DMS153 treated with DMSO at 0.1 percent for 48 hours (cell line): ENCODE data around the gene HDGFL1.

Experiments
- DNase-seq: peaks from one replicate; lab custom pipeline; 2025; ENCODE audit not compliant: unreplicated experiment; lab: John Stamatoyannopoulos, UW

HDGFL1 gene

DNA sequence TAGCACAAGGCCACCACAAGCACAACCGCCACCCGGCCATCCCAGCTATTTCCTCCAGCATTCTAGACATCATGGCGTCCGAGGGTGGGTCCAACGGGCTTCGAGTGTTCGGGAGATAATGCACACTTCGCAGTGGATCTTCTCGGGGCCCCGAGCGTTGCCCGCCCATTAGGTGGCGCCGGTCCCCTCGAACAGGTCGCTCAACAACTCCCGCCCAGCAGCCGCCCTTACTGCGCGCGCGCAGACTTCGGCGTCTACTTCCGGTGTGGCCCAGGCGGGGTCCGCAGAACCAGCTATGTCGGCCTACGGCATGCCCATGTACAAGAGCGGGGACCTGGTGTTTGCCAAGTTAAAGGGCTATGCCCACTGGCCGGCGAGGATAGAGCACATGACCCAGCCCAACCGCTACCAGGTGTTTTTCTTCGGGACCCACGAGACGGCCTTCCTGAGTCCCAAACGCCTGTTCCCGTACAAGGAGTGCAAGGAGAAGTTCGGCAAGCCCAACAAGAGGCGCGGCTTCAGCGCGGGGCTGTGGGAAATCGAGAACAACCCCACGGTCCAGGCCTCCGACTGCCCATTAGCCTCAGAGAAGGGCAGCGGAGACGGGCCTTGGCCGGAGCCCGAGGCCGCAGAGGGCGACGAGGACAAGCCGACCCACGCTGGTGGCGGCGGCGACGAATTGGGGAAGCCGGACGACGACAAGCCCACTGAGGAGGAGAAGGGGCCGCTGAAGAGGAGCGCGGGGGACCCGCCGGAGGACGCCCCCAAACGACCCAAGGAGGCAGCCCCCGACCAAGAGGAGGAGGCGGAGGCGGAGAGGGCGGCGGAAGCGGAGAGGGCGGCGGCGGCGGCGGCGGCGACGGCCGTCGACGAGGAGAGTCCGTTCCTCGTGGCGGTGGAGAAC, at the start of gene HDGFL1:
HDGFL1 (plus strand) TSS at position 286 of the 904 bp plus-strand sequence; CDS start at position 296, 10 bp downstream.
- no peak for DNase-seq

DNA sequence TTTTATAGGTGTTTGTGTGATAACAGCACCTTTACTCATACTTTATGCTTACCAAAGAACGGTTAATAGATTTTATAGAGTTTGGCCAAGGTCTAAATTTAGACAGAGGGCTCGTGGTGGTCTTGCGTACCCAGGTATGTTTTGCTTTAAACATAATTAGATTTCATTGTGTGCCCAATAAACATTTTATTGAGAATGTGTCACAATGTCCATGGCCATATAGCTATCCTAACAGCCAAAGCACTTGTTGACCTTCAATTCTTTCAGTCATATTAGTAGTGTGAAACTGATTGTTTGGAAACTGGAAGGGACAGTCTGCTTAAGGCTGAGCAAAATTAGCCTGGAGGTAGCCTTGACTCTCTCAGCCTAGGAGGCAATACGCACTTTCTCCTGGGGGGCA, 48.3 kb upstream of the HDGFL1 start:
- DNase-seq: no peak

DNA sequence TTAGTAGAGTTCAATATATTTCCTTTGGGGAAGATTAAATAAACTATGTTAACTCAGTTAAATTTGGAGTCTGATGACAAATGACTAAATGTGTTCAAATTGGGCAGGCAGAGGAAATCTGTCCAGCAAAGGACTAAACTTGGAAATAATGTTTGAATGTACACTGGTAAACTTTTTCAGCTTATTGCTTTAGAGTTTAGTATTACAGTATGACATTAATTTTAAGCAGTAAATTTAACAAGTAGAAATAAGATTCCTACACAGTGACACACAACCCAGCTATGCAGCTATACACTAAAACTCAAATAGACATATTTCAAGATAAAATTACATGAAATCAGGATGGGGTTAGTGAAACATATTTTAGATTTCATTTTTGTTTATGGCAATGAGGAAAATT, 42.6 kb upstream of the HDGFL1 start:
- no peak for DNase-seq

DNA sequence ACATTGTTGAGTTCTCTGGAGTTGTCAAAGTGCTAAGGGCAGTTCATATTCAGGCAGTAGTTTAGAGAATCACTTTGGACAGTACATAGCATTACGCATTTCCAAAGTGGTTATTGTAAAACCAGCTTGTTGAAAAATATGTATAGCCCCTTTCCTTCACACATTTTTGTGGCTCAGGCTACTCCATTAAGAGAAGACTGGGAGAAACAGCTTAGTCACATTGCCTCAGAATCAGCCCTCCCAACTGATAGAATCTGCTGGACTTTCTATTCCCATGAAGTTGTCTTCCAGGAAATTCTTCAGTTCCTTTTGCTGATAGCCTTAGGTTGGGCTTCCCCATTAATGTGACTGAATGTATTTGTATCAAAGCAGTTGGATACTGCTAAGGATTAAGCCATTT, 39.5 kb upstream of the HDGFL1 start:
- no peak for DNase-seq

DNA sequence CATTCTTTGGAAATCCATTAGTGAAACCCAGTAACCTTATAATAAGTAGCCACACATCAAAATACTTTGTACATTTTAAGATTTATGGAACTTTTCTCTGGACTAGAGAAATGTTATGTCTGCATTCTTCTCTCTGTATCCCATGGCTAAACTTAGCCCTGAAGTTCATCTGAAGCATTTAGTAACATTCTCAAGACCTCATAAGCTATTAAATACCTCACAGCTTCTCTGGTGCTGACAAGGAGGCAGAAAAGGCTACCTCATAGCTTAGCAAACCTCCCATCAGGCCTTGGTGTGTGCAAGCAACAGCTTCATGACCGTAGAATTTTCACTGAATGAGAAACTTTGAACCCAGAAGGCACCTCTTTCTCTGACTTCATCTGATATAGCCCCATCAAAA, 38.9 kb upstream of the HDGFL1 start:
- no peak for DNase-seq

DNA sequence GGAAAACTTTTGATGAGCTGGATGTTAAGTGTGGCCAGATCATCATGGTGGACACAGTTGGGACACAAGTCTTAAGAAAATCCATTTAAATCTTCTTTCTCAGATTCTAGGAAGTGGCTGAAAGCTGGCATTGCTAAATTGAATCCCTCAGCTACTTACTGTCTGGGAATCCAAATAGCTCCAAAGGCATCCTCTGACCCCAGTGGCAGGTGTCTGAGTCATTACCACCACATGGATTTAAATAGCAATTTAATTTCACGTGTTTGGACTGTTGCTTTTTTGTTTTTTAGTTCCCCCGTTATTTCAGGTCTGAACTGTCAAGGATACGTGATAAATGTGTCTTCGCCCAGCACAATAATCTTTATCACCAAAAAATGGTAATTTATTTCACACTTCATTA, 33.2 kb upstream of the HDGFL1 start:
- DNase-seq: no peak

DNA sequence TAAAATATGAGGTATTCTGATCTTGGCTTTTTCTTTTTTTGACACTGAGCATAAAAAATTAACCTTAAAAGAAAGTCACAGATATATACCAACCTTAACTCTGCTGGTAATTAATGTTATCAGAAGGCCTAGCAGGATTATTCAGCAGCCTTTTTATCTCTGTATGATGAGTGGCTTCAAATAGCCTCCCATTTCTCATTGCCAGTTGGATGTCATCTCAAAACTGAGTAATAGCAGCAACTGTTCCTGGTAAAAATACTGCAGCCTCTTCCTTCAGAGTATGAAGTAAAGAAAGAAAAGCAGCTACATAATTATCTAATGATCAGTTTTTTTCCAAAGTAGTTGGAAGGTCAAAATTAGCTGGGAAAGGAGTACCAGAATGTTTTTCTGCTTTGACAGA, 24.9 kb upstream of the HDGFL1 start:
- no peak for DNase-seq

DNA sequence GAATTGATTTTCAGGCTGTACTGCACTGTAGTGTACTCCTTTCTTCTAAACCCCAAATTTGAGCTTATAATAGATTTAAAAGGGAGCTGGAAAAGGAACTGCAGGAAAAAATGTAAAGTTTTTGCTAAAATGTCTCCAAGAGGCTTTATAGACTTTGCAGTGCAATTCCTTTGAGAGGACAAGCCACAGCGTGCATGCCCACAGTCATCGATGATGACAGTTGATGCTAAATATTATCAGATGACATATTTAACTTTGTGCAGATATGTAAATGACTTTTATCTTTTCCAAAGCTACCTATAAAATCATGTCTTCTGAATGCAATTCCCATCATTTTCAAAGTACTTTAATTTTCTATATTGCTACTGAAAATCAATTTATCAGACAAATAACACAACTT, 24.3 kb upstream of the HDGFL1 start:
- DNase-seq: no peak

DNA sequence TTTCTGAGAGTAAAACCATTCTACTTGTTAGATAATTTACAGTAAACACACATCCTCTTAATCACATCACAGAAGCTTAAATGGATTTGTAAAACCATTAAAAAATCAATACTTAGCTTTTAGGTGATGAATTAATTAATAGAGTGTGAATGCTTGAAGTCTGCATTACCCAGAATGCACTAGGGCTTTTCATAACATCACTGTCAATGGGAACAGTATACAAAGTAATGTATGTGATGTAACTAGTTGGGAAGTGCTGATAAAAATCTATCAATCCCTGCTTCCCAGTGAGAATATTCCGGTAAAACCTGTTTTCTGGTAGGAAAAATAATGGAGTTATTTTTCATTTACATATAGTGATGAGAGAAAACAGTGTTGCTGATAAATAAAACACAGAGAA, 23.1 kb upstream of the HDGFL1 start:
- DNase-seq: no peak

DNA sequence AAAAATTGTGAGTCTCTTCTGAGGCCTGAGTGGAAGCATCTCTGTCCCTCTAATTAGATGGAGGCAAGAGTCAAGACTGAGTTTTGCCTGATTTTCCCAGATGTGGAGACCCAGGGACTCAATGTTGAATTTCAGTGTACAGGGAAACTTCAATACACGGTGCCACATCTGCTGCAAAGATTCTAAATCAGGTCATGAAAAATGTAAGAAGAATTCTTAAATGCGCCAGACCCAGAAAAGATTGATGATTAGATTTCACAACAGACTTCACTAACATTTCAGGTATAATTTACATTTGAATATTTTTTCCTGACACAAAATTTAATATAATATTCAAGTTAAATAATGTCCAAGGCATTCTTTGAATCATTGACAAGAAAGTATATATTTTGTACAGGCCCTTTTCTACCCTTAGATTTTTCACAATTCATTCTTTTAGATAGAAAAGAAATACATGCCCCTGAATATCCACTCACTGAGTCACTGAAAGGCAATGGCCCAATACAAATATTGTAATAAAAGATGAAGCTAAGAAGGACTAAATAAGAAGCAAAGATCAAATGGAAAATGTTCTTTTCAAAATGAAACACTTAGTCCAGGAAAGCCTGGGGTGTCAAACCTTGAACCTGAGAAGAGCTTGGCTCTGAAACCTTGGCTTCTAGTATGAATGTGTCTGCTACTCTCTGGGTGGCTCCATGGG, 18.2 kb upstream of the HDGFL1 start:
- DNase-seq: no peak

DNA sequence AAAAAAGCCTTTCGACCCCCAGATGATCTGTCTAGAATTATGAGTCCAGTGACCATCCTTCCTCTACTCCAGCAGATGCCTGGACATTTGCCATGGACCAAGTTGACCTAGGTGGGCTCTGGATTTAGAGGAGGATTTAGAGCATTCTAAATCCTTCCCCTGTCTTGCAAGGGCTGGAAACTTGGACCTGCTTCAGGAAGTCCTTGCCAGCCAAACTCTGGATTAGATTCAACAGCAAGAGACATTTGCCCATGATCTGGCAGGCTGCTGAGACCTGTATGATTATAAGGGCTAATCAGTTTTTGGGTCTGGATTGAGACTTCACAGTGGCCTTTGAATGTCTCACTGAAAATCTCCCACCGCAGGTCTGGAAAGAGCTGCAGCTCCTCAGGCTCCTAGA, 13.1 kb upstream of the HDGFL1 start:
- DNase-seq: no peak

DNA sequence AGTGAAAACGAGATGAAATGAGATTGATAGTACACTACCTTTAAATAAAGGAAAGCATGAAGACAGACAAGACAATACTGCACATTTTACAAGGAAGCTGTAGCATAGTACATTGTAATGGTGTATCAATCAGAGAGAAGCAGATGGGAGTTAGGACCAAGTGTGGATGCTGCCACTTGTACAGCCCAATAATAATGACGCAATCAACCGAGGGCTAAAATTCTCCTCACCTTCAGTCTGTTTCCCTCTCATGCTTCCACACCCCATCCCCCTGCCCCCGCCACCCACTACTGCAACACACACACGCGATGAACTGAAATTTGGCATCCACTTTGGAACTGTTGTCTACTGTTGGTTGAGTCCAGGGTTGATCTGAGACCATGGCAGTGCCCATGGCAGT, 12.4 kb upstream of the HDGFL1 start:
- no peak for DNase-seq

DNA sequence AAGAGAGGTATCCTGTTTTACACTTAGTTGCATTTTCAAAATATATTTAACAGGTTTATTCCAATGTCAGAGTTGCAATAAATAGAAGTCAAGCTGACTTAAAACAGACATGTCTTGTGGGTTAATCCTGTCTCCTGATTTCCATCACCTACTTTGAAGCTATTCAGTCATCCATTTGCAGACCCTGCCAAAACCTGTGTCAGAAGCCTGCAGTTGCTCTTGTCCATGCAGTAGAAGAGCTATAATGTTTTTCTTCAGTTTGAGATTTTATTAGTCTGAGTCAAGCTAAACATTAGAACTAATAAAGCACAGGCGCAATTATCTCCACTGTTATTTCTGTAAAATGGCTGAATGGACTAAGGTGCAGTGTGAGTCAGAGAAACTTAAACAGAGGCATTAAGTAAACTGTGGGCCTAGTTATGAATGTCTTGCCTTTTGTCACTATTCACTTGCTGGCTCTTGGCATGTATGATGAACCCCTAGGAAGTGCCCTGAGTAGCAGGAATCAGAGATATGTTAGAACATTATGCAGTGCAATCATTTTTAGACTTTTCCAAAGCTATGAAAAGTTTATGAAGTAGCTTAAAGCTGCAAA, 11.0 kb upstream of the HDGFL1 start:
- DNase-seq: no peak

DNA sequence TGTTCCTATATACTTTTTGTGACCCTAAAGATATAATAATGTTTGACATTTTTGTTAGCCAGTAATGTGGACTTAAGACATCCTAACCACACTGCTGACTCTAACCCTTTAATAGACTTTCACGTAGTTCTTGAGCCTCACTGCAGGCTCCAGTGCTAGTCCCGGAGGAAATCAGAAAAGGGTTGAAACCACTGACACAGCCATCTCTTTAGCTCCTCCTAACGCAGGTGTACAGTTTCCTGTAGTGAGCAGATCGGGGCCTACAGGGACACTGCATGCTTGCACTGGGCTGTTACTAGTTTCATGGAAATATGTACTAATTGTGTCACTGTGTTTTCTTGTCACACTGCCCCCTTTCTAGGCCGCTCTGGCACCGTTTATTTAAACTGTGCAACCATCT, 512 bp upstream of the HDGFL1 start:
- DNase-seq: no peak

DNA sequence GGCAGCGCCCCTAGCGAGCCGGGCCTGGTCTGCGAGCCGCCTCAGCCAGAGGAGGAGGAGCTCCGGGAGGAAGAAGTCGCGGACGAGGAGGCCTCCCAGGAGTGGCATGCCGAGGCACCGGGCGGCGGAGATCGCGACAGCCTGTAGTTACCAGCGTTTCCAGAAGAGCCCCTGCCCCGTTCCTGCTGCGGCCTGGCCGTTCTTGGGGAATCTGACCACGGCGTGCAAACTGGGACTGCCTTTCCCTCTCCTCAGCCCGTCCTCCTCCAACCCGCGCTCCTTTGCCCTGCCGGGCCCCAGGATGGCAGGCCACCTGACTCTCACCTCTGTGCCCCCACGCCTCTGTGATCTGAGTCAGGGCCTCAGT, 802 bp downstream of the HDGFL1 start:
- no peak for DNase-seq

DNA sequence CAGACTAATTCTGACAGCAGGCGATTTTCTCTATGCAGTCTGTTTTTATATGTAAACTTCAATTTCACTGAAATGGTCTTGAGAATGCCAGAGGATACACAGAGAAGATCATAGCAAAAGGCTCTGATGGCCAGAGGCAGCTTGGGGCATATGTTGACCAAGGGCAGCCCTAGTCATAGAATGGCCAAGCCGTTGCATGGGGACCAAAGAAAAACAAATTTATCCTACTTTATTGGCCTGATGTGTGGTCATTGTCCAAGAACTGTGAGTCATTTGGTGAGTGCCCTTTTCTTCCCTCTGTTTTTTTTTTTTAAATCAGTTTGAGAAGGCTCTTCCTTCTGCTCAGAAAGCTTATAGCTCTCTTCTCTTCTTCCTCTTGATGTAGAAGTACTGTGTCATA, 5.8 kb downstream of the HDGFL1 start:
- no peak for DNase-seq

DNA sequence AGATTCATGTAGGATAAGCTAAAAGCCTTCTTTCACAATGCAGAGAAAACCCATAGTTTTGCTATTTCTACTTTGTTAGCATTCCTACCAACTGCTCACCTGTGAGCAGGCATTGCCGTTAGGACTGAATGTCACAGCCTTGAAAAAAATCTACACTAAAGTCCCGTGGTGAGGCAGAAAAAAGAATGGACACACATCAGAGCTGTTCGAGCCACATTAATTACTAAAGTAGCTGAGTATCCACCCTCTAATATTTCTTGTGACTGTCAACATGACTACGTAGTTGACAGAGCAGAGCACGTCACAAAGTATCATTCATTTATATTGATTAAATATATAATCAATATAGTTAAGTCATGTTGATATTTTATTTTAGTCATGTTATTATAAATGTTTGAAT, 10.1 kb downstream of the HDGFL1 start:
- DNase-seq: no peak

DNA sequence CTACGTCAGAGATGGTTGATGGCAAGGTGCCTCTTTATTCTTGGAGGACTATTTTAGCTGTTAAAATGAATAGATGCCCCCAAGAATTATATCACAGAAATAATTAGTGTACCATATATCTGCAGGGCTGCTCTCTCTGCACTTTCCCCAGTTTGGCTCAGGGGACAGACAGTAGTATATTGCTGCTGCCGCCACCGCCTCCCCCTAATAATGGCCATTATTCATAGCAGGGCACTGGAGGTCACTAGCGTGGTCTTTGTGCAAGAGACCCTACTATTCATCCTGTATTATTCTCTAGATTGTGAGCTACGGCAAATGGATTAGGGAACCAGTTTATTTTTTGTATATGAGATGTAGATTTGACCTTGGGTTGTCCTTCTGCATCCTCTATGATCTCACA, 11.0 kb downstream of the HDGFL1 start:
- DNase-seq: no peak

DNA sequence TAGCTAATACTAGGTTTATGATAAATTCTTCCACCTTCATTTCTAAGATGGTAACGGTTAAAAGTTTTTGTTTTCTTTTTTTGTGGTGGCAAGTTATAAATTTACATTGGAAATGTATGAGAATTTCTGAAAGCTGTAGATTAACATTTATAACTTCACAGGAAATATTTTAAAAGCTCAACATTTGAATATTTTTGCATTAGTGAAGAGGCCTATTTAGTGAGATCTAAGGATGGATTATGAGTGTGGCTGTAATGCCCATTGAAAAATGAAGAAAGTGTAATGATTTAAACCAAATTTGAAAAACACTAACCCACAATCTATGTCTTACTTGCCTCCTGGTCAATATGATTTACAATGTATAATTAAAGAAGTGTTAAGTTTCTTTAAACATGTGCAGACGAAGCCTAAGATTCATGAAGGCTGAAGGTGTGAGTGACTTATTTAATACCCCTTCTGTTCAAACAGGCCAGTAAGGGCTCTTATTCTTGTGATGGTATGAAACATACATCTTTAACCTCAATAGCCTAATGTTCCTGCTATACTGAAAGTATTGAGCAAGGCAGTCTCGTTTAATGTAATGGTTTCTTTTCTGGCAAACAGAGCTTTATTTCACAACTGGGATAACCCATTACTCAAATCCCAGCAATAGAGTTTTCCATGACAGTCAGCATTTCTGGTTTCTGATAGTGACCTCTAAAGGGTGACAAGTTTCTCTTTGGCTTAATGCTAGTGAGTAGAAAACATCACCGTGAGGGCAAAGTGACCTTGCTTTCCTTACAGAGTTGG, 13.2 kb downstream of the HDGFL1 start:
- no peak for DNase-seq

DNA sequence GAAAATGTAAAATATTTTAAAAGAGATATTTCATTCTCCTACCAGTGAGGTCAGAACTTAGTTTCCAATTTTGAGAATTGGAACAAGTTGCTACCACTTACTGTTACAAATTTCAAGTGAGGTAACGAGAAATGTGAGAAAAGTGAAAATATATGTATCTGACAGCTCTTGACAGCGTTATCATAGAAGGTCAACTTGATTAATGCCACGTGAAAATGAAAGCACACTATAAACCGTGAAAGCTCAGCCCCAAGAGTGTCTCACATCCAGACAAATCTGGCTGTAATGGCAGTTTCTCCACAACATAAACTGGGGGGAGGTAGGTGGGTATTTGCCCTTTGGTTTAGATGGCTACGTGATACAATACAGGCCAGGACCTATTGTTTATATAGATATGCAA, 13.9 kb downstream of the HDGFL1 start:
- no peak for DNase-seq

DNA sequence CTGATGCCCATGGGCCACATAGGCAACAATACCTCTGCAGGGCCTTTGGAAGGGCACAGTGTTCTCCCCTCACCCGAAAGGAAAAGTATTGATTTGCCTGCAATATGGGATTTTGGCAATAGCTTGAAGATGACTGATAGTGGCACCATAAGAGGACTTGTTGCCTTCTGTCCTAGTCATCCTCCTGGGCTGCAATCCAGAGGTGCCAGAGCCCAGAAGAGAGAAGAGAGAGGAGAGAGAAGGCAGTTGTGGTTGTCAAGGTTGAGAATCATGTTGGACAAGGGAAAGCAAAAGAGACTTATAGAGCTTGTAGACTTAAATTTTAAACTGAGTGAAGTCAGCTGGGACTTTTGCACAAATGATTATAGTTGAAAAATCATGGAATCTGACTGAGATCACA, 14.6 kb downstream of the HDGFL1 start:
- DNase-seq: no peak
